AG04449 (cell line): ENCODE measurements around the gene SFT2D3.

ENCODE experiments used
- CTCF ChIA-PET: fragments of 350-600 bp; formaldehyde crosslinking; extraction: SDS; loops from one replicate; lab custom pipeline; 2021; ENCODE audit warnings: antibody characterized with exemption; lab: Yijun Ruan, JAX
- POLR2A ChIA-PET: fragments of 400-600, 350-600 bp; formaldehyde crosslinking; extraction: SDS; loops from one replicate; lab custom pipeline; 2020; ENCODE audit warnings: antibody characterized with exemption, inconsistent platforms; lab: Yijun Ruan, JAX
- DNase-seq: peaks from one replicate; pipeline ENCODE4 v3.0.0-alpha.2; 2010; ENCODE audit warnings: low read depth, low spot score
- H3K4me3 ChIP-seq: 2 replicates; pipeline ENCODE4 v1.5.1; 2011; ENCODE audit warnings: low read depth, mild to moderate bottlenecking, control low read depth, low read length
- CTCF ChIP-seq: IDR thresholded peaks from one replicate; pipeline ENCODE4 v1.5.1; 2011; ENCODE audit warnings: mild to moderate bottlenecking, moderate library complexity, low read length, control low read depth, inconsistent platforms; ENCODE audit not compliant: insufficient read depth; ENCODE audit errors: missing control alignments

Gene SFT2D3

GRCh38 chr2:127753374-127753773 is 52.1 kb downstream of the SFT2D3 start:
- POLR2A ChIA-PET = no interaction called here
- H3K4me3 ChIP-seq = no peak overlapping the region
- DNase-seq = no peak
- CTCF ChIA-PET = interaction anchor here (2.3 kb wide), 1 partner anchor 103 kb away, joined by 5 read pairs; no protein-coding TSS in a partner anchor
- no peak for TF ChIP-seq CTCF

GRCh38 chr2:127754186-127754585 is 52.9 kb downstream of the SFT2D3 start:
- H3K4me3 ChIP-seq = no peak overlapping the region
- POLR2A ChIA-PET = interaction anchor here (0.8 kb wide), 1 partner anchor 9 kb away, joined by 3 read pairs; no protein-coding TSS in a partner anchor
- no peak for DNase-seq
- TF ChIP-seq CTCF = no peak
- CTCF ChIA-PET = no interaction called here
